ENCODE results near the gene C8A.

Gene C8A

GRCh38 chr1:56854521-56855099 is at the start of gene C8A:
Gene C8A, plus strand, starts transcription at chr1:56854797. Its CDS starts 105 bp downstream, at chr1:56854902.
- H3K27me3 Mint-ChIP-seq, result peaks cover 14% of the 10 kb centered on the region
- no peaks in the 10 kb centered on the region for H3K4me1 Mint-ChIP-seq (ENCODE audit: low read depth)
- H3K9me3 Mint-ChIP-seq, result no peaks in the 10 kb centered on the region
- H3K27ac Mint-ChIP-seq, result no peak within 1 kb of the TSS
- H3K4me3 Mint-ChIP-seq, result no peak within 1 kb of the TSS
- H3K36me3 Mint-ChIP-seq (ENCODE audit: low read depth), result no peaks in the 10 kb centered on the region

DNA sequence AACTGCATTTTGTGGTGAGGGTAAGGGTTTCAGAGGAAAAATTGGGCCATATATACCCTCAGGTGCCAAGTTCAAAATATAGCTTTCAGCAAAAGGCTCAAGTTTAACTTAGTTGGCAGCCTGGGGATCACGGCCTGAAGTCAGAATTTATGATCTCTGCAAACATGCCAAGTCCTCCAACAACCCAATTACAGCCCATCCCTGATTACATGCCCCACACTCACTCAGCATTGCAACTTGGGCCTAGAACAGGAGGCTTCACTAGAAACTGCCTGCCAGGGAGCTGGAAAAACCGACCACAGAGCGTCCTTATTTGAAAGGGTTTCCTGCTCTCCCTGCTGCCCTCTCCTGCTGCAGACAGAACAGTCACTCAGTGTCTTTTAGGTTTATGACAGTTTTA is 47.8 kb upstream of the C8A start:
- Mint-ChIP-seq H3K36me3 (ENCODE audit: low read depth) (no peaks in the 10 kb centered on the region), H3K4me3 (no peak overlapping the region), H3K4me1 (ENCODE audit: low read depth) (no peaks in the 10 kb centered on the region), H3K27me3 (peaks cover 31% of the 10 kb centered on the region), H3K9me3 (no peaks in the 10 kb centered on the region), H3K27ac (no peak overlapping the region)

DNA sequence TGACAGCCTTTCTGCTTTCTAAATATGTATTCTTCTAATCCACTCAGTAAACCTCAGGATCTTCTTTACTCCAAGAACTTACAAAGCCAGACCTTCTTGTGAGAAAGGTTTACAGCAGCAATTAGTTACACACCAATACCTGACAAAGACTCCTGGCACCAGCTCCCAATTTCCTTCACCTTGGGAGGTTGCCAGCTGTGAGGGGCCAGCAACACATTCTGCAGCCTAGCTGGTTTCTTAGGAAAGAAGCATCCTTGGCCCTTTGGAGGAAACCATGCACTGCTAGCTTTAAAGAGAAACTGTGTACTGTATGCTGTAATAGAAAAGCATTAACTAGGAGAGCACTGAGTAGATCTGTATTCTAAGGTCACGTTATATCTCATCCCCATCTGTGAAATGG is 46.2 kb upstream of the C8A start:
- no peaks in the 10 kb centered on the region for H3K9me3 Mint-ChIP-seq
- H3K4me3 Mint-ChIP-seq, result no peak overlapping the region
- H3K27me3 Mint-ChIP-seq, result peaks cover 39% of the 10 kb centered on the region
- no peak overlapping the region for H3K27ac Mint-ChIP-seq
- no peaks in the 10 kb centered on the region for H3K4me1 Mint-ChIP-seq (ENCODE audit: low read depth)
- no peaks in the 10 kb centered on the region for H3K36me3 Mint-ChIP-seq (ENCODE audit: low read depth)

DNA sequence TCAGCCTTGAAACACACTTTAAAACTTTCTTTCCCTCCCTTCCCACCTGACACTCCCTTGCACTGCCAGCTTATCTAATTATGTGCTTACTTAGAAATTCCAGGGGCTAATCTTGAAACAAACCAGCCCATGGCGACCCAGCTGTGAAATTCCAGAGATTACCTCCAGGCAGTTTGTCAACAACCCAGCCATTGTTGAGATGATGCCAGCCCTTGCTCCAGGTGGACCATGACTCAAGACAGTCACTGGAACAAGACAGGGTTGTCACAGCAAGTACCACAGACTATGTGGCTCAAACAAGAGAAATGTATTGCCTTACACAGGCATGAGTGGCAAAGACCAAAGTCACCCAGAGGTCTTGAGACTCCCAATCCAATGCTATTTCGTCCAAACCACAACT is 43.3 kb upstream of the C8A start:
- Mint-ChIP-seq H3K4me3 (no peak overlapping the region), H3K27ac (no peak overlapping the region), H3K4me1 (ENCODE audit: low read depth) (no peaks in the 10 kb centered on the region), H3K9me3 (no peaks in the 10 kb centered on the region), H3K27me3 (peaks cover 38% of the 10 kb centered on the region), H3K36me3 (ENCODE audit: low read depth) (no peaks in the 10 kb centered on the region)

DNA sequence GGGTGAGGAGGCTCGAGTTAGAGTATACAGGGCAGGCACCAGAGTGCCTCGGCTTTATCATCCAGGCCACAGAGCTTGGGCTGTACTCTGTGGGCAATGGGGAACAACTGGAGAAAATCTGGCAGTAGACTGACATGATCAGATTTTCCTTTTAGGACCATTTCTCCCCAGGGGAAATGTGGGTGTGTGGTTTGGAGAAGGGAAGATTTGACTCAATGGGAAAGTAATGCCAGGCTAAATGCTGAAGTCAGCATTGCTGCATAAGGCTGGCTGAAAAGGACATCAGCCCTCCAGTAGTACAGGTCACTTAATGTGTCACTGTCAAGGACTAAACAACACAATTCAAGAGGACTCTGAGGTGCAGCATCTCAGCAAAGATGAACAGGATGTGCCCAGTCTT is 40.4 kb upstream of the C8A start:
- Mint-ChIP-seq H3K4me1 (ENCODE audit: low read depth) (no peaks in the 10 kb centered on the region), H3K4me3 (no peak overlapping the region), H3K36me3 (ENCODE audit: low read depth) (no peaks in the 10 kb centered on the region), H3K27ac (no peak overlapping the region), H3K27me3 (peaks cover 44% of the 10 kb centered on the region), H3K9me3 (no peaks in the 10 kb centered on the region)

DNA sequence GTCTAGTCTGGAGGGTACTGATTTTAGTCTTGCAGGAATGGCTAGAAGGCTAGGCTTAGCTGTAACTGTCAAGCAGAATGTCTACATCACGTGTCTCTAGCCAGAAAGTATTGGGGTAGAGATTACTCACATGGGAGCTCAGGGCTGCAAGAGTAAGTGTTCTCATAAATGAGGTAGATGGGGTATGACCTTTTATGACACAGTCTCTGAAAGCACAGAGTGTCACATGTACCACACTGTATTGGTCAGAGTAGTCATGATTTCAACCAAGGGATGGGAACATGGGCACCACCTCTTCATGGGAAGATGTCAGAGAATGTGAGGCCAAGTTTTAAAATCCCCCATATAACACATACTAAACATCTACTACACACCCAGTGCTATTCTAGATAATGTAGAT is 38.3 kb upstream of the C8A start:
- Mint-ChIP-seq H3K4me3 (no peak overlapping the region), H3K9me3 (no peaks in the 10 kb centered on the region), H3K27me3 (peaks cover 29% of the 10 kb centered on the region), H3K27ac (no peak overlapping the region), H3K4me1 (ENCODE audit: low read depth) (no peaks in the 10 kb centered on the region), H3K36me3 (ENCODE audit: low read depth) (no peaks in the 10 kb centered on the region)

GRCh38 chr1:56816909-56817308 is 37.7 kb upstream of the C8A start:
- H3K9me3 Mint-ChIP-seq, result no peaks in the 10 kb centered on the region
- H3K27me3 Mint-ChIP-seq, result peaks cover 27% of the 10 kb centered on the region
- H3K4me3 Mint-ChIP-seq, result no peak overlapping the region
- H3K27ac Mint-ChIP-seq, result no peak overlapping the region
- no peaks in the 10 kb centered on the region for H3K4me1 Mint-ChIP-seq (ENCODE audit: low read depth)
- H3K36me3 Mint-ChIP-seq (ENCODE audit: low read depth), result no peaks in the 10 kb centered on the region

DNA sequence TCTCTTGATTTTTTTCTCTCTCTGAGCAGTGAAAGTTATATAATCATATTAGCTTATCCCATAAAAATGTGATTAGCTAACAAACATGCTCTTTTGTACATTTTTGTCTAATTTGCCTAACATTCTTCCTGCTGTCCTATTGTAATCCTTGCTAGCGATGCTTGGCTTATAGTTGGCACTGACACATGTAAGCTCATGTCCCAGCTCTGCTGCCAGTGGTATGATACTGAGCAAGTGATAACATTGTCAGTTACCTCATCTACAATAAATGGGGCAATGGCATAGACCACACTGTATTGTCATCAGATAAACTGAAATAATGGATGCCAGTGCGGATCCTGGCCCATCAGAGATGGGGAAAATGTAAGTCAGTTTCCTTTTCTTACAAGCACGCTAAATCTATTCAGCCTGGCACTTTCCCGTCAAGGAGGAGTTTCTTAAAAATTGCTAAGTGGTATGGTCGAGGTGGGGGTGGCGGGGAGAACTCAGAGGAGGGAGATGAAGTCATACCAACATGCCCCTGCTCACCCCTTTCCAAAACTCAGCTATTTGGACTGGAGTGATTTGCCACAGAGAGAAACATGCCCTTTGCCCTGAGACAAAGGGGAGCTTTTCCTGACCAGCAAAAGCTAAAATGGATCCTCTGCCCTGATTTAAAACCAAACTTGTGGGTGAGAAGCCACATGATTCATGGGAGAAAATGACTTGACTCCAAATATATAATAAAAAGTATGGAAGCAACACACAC is 36.7 kb upstream of the C8A start:
- Mint-ChIP-seq H3K36me3 (ENCODE audit: low read depth) (no peaks in the 10 kb centered on the region), H3K4me3 (no peak overlapping the region), H3K27me3 (peaks cover 23% of the 10 kb centered on the region), H3K9me3 (no peaks in the 10 kb centered on the region), H3K27ac (no peak overlapping the region), H3K4me1 (ENCODE audit: low read depth) (no peaks in the 10 kb centered on the region)

DNA sequence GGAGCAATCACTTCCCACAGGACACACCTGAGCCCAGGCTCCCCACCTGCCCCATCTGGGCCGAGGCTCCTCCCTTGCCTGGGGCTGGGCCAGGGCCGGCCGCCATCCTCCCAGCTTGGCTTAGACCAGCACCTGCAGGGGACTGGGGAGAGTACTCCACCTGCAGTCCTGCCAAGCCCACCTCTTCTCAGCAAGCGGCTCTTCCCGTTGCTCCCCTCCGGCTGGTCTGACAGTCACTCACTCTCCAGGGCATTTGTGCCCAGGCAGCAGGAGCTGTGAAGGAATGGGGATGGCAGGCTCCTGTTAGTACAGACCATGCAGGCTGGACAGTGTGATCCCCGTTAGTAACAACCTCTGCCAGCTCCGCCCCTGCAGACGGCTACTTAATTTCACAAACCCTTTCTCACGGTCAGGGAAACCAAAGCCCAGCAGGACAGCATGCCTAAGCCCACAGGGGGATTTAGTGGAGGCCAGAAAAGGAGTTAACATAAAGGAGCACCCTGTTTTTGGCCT is 35.2 kb upstream of the C8A start, which contains the start of gene FYB2:
FYB2 (minus strand) TSS at position 18 of the 513 bp plus-strand sequence. CDS start 114 bp downstream, outside the sequence.
- no peaks in the 10 kb centered on the region for H3K9me3 Mint-ChIP-seq
- H3K27me3 Mint-ChIP-seq, result peaks cover 13% of the 10 kb centered on the region
- no peaks in the 10 kb centered on the region for H3K4me1 Mint-ChIP-seq (ENCODE audit: low read depth)

DNA sequence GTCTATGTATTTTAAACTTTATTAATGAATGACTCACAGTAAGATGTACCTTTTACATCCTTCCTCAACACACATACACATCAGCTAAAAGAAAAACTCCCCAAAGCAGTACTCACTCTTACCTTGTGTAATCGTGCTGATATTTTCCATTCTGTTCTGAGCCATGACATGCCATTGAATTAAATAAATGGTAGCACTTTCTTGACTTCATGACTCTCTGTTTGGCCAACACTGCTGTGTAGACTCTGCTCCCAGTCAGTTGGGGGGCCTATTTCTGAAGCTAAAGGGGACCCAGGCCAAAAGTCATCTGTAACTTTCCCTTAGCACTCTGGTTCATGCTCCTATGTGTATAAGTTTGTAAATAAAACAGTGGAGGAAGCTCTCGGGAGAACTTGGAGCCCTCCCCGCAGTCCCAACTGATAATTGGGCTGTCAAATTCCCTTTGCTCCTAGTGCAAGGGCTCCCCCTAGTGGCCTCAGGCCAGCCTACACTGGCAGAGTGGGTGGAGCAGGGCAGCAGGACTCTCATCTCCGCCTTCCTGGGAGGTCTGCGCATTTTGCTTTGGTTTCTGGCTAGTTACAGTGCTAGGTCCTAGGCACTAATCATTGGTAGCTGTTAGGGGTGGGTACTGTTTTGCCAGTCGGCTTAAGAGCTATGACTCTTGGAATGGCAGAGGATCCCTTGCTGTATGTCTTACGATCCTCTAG is 33.7 kb upstream of the C8A start:
- no peaks in the 10 kb centered on the region for H3K4me1 Mint-ChIP-seq (ENCODE audit: low read depth)
- H3K36me3 Mint-ChIP-seq (ENCODE audit: low read depth), result no peaks in the 10 kb centered on the region
- peaks cover 12% of the 10 kb centered on the region for H3K27me3 Mint-ChIP-seq
- H3K9me3 Mint-ChIP-seq, result no peaks in the 10 kb centered on the region
- no peak overlapping the region for H3K27ac Mint-ChIP-seq
- H3K4me3 Mint-ChIP-seq, result no peak overlapping the region

More for the DNA sequence above, 35.2 kb upstream of the C8A start, which contains the start of gene FYB2:
- H3K36me3 Mint-ChIP-seq (ENCODE audit: low read depth), result no peaks in the 10 kb centered on the region
- no peak within 1 kb of the TSS for H3K27ac Mint-ChIP-seq
- no peak within 1 kb of the TSS for H3K4me3 Mint-ChIP-seq

DNA sequence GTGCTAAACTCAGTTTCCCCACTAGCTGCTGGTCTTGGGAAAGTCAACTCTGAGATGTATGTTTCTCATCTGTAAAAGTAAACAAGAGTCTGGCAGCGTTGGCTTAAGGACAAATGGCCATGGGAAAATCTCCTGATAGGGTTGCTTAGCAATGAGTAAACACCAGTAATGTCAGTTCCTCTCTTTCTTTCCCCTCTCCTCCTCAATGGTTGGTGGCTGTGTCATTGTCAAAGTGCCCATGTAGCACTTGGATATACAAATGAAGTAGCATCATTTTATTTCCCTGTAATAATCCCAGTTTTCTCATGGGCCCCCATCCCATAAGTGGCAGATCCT is 33.2 kb upstream of the C8A start:
- Mint-ChIP-seq H3K27ac (no peak overlapping the region), H3K4me1 (ENCODE audit: low read depth) (no peaks in the 10 kb centered on the region), H3K9me3 (no peaks in the 10 kb centered on the region), H3K4me3 (no peak overlapping the region), H3K36me3 (ENCODE audit: low read depth) (no peaks in the 10 kb centered on the region), H3K27me3 (peaks cover 17% of the 10 kb centered on the region)

DNA sequence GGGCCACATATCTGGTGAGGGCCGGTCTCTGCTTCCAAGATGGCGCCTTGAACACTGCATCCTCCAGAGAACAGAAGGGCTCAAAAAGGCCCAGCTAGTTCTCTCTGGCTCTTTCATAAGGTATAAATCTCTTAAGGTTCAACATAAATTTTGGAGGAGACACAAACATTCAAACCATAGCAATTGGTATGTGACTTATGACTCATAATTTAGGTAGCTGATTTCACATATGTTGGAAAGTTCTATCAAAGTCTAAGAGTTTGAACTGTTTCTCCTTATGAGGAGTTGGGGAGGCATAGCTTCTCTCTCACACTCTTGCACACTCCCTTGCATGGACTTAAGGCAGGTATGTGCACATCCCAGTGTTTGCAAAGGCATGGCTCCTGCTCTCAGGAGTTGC is 30.3 kb upstream of the C8A start:
- Mint-ChIP-seq H3K36me3 (ENCODE audit: low read depth) (no peaks in the 10 kb centered on the region), H3K27me3 (peaks cover 29% of the 10 kb centered on the region), H3K4me1 (ENCODE audit: low read depth) (no peaks in the 10 kb centered on the region), H3K27ac (no peak overlapping the region), H3K9me3 (no peaks in the 10 kb centered on the region), H3K4me3 (no peak overlapping the region)

DNA sequence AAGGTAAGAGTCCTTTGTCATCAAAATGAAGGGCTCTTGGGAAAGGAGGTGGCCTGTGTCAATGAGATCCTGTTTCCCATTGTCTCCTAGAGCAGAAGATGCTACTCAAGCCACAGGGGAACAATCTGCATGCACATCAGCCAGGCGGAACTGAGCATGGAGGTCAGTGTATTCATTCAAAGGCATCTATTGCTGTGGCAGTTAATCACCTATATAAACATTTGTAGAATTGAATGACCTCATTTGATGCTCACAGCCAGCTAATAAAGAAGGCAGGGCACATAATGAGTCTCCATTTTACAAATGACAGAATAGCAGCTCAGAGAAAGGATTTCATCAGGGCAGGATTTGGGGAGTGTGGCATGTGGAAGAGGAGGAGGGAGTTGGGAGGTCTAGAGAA is 29.7 kb upstream of the C8A start:
- Mint-ChIP-seq H3K36me3 (ENCODE audit: low read depth) (no peaks in the 10 kb centered on the region), H3K27me3 (peaks cover 33% of the 10 kb centered on the region), H3K4me1 (ENCODE audit: low read depth) (no peaks in the 10 kb centered on the region)

GRCh38 chr1:56825436-56825835 is 29.2 kb upstream of the C8A start:
- H3K36me3 Mint-ChIP-seq (ENCODE audit: low read depth), result no peaks in the 10 kb centered on the region
- peaks cover 33% of the 10 kb centered on the region for H3K27me3 Mint-ChIP-seq
- no peaks in the 10 kb centered on the region for H3K4me1 Mint-ChIP-seq (ENCODE audit: low read depth)
- H3K4me3 Mint-ChIP-seq, result no peak overlapping the region
- H3K27ac Mint-ChIP-seq, result no peak overlapping the region
- H3K9me3 Mint-ChIP-seq, result no peaks in the 10 kb centered on the region

More for the DNA sequence above, 29.7 kb upstream of the C8A start:
- Mint-ChIP-seq H3K4me3 (no peak overlapping the region), H3K27ac (no peak overlapping the region), H3K9me3 (no peaks in the 10 kb centered on the region)

GRCh38 chr1:56827711-56828110 is 26.9 kb upstream of the C8A start:
- H3K9me3 Mint-ChIP-seq, result no peaks in the 10 kb centered on the region
- H3K36me3 Mint-ChIP-seq (ENCODE audit: low read depth), result no peaks in the 10 kb centered on the region
- peaks cover 28% of the 10 kb centered on the region for H3K27me3 Mint-ChIP-seq
- no peak overlapping the region for H3K27ac Mint-ChIP-seq
- H3K4me1 Mint-ChIP-seq (ENCODE audit: low read depth), result peaks cover 5% of the 10 kb centered on the region
- H3K4me3 Mint-ChIP-seq, result no peak overlapping the region
